OCI-LY1 (cell line): ENCODE measurements around the gene HOXD8.

ENCODE experiments used
- CTCF ChIP-seq: fragments of 200-600 bp; sonication (generic), shearing (Covaris generic); IDR thresholded peaks from 2 replicates; pipeline ENCODE4 v1.5.1; 2017; ENCODE audit warnings: mild to moderate bottlenecking, antibody characterized with exemption, low read length, moderate library complexity, mixed read lengths
- EZH2 ChIP-seq: fragments of 200-600 bp; sonication (generic), shearing (Covaris generic); IDR thresholded peaks from 2 replicates; pipeline ENCODE4 v1.8.0; 2017; ENCODE audit warnings: borderline replicate concordance, mixed run types, mild to moderate bottlenecking, antibody characterized with exemption, low read length, moderate library complexity, mixed read lengths

- TF ChIP-seq CTCF (no peak), EZH2 (no peak)
These were observed 49.5 kb upstream of the HOXD8 start for GRCh38 chr2:176079831-176080539.
